NT2/D1 (cell line): ENCODE results near the gene PPP1R12B.

ENCODE experiments used
- SUZ12 ChIP-seq: IDR thresholded peaks from 2 replicates; pipeline ENCODE4 v1.6.1; 2011; ENCODE audit not compliant: insufficient read length, insufficient read depth; ENCODE audit errors: extremely low read depth
- YY1 ChIP-seq: IDR thresholded peaks from 2 replicates; pipeline ENCODE4 v1.6.1; 2011; ENCODE audit not compliant: insufficient read length, insufficient read depth
- ZNF274 ChIP-seq: IDR thresholded peaks from 2 replicates; pipeline ENCODE4 v1.6.1; 2011; ENCODE audit warnings: mild to moderate bottlenecking, low read depth, low read length

GRCh38 chr1:202505356-202505755 is 156.9 kb downstream of the PPP1R12B start:
- no peak for TF ChIP-seq SUZ12
- TF ChIP-seq ZNF274: no peak
- TF ChIP-seq YY1: no peak
